DND-41 (cell line): ENCODE measurements around the gene SIRT7.

ENCODE experiments used
- CTCF ChIP-seq: IDR thresholded peaks from 2 replicates; pipeline ENCODE4 v1.5.1; 2012; ENCODE audit warnings: borderline replicate concordance, low read length, moderate library complexity, mild to moderate bottlenecking; ENCODE audit not compliant: poor library complexity, severe bottlenecking; ENCODE audit errors: extremely low read depth
- EZH2 ChIP-seq: IDR thresholded peaks from 3 replicates; pipeline ENCODE4 v1.6.1; 2012; ENCODE audit warnings: borderline replicate concordance, low read depth, mild to moderate bottlenecking, moderate library complexity, low read length, inconsistent platforms; ENCODE audit not compliant: severe bottlenecking

- no peak for TF ChIP-seq CTCF
- TF ChIP-seq EZH2, result no peak
These were observed 22.8 kb upstream of the SIRT7 start for GRCh38 chr17:81940538-81941483.
